ENCODE results near the gene PET117.
"Not testable (repeated sequence)": the region's sequence is repeated elsewhere in the genome, so short reads cannot be mapped to it uniquely, and the experiment has no call there.

The PET117 gene

DNA sequence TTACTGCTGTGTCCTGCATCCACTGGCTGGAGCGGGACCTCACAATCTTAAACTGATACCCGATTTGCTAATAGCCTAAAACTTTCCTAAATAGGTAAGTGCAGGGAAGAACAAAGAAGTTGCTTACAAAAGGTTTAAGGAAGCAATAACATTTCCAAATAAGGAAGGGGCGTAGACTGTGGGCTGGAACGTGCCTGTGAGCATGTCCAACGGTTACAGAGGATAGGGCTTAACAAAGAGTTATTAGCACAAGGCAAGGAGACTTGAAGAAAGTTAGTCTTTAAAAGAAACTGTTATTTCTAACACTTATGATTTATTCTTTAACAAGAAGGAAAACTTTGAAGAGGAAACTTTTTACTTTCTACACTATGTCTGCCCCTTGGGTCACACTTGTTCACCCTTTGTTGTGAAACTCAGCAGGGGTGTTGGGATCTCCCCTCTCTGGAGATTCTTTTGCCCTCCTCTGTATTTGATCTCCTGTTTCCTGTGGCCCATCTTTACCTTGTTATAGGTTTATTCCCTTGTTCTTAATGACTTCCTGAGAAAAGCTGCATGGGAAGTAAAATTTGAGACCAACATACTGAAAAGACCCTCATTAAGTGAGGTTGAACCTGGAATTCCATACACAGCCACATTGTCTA is 28.7 kb downstream of the PET117 start:
- H3K36me3 ChIP-seq (ENCODE audit: insufficient read depth, low read depth, low read length) = peaks cover 44% of the 10 kb centered on the region
- no peak overlapping the region; the same call in 1 of the 2 replicates for H3K9ac ChIP-seq (ENCODE audit: low read depth, low read length)

GRCh38 chr20:18166950-18167349 is 29.3 kb downstream of the PET117 start:
- H3K9me3 ChIP-seq (ENCODE audit: insufficient read depth, low read depth, low read length) = no peaks in the 10 kb centered on the region
- peaks cover 38% of the 10 kb centered on the region for H3K36me3 ChIP-seq (ENCODE audit: insufficient read depth, low read depth, low read length)
- H3K27ac ChIP-seq (ENCODE audit: low read length) = no peak overlapping the region
- H3K27me3 ChIP-seq (ENCODE audit: insufficient read depth, low read length) = no peaks in the 10 kb centered on the region
- no peak overlapping the region; the same call in 1 of the 2 replicates for H3K9ac ChIP-seq (ENCODE audit: low read depth, low read length)
- no peak overlapping the region for H3K4me3 ChIP-seq (ENCODE audit: low read length)
- H3K4me1 ChIP-seq (ENCODE audit: insufficient read depth, low read length) = peaks cover 14% of the 10 kb centered on the region

More for the DNA sequence above, 28.7 kb downstream of the PET117 start:
- Histone ChIP-seq H3K9me3 (ENCODE audit: insufficient read depth, low read depth, low read length) (no peaks in the 10 kb centered on the region), H3K27ac (ENCODE audit: low read length) (no peak overlapping the region), H3K4me3 (ENCODE audit: low read length) (no peak overlapping the region), H3K4me1 (ENCODE audit: insufficient read depth, low read length) (peaks cover 14% of the 10 kb centered on the region), H3K27me3 (ENCODE audit: insufficient read depth, low read length) (no peaks in the 10 kb centered on the region)

- no peak overlapping the region for H3K9ac ChIP-seq (ENCODE audit: low read depth, low read length)
- H3K9me3 ChIP-seq (ENCODE audit: insufficient read depth, low read depth, low read length) = no peaks in the 10 kb centered on the region
- no peak overlapping the region for H3K27ac ChIP-seq (ENCODE audit: low read length)
- no peaks in the 10 kb centered on the region for H3K27me3 ChIP-seq (ENCODE audit: insufficient read depth, low read length)
- no peak overlapping the region for H3K4me3 ChIP-seq (ENCODE audit: low read length)
- peaks cover 18% of the 10 kb centered on the region for H3K36me3 ChIP-seq (ENCODE audit: insufficient read depth, low read depth, low read length)
- no peaks in the 10 kb centered on the region for H3K4me1 ChIP-seq (ENCODE audit: insufficient read depth, low read length)
Observed at GRCh38 chr20:18172379-18172778, 34.7 kb downstream of the PET117 start.

DNA sequence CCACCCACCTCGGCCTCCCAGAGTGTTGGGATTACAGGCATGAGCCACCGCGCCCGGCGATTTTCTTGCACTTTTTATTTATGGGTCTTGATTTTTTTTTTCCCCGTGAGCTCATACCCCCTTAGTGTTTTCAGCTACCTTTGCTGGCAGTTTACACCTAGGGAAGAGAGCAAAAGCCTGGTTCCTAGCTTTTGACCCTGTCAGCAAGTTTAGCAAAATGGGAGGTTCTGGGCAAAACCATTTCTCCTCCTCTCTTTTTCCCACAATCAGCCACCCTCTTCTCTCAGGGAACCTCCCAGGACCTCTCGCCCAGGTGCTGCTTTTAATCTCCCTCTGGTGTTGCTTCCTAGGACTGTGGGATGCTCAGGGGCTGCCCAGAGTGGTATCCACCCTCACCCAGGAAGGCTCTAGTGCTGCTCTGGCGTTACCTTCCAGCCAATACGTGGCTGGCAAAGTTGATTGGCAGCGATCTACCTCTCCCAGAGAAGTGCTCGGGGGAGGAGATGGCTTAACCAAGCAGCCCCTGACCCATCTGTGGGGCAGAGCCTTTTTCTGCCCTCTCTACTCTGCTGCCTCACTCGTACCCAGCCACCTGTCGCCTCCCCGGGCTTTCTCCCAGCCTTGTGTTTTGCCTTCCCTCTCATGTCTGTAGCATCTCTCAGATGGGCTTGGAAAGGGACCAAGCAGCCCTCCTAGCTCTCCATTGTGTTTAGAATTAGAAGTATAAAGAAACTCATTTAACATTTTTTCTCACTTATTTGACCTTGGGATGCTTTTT is 37.4 kb downstream of the PET117 start:
- no peaks in the 10 kb centered on the region for H3K27me3 ChIP-seq (ENCODE audit: insufficient read depth, low read length)
- peaks cover 10% of the 10 kb centered on the region for H3K36me3 ChIP-seq (ENCODE audit: insufficient read depth, low read depth, low read length)
- H3K27ac ChIP-seq (ENCODE audit: low read length) = no peak overlapping the region

GRCh38 chr20:18176318-18176785 is 38.7 kb downstream of the PET117 start:
- no peak overlapping the region for H3K9ac ChIP-seq (ENCODE audit: low read depth, low read length)

More for the DNA sequence above, 37.4 kb downstream of the PET117 start:
- Histone ChIP-seq H3K9ac (ENCODE audit: low read depth, low read length) (no peak overlapping the region), H3K4me1 (ENCODE audit: insufficient read depth, low read length) (no peaks in the 10 kb centered on the region; the same call in 1 of the 2 replicates), H3K9me3 (ENCODE audit: insufficient read depth, low read depth, low read length) (peaks cover 2% of the 10 kb centered on the region; the same call in 1 of the 2 replicates), H3K4me3 (ENCODE audit: low read length) (no peak overlapping the region)

DNA sequence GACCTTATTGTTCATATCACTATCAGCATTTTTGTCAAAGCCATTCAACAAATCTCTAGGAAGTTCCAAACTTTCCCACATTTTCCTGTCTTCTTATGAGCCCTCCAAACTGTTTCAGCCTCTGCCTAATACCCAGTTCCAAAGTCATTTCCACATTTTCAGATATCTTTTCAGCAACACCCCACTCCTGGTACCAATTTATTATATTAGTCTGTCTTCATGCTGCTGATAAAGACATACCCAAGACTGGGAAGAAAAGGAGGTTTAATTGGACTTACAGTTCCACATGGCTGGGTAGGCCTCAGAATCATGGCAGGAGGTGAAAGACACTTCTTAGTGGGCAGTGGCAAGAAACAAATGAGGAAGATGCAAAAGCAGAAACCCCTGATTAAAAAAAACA is 42.7 kb downstream of the PET117 start:
- not testable (repeated sequence) for H3K27me3 ChIP-seq (ENCODE audit: insufficient read depth, low read length); H3K9me3 ChIP-seq (ENCODE audit: insufficient read depth, low read depth, low read length); H3K9ac ChIP-seq (ENCODE audit: low read depth, low read length); H3K27ac ChIP-seq (ENCODE audit: low read length); H3K4me3 ChIP-seq (ENCODE audit: low read length); H3K4me1 ChIP-seq (ENCODE audit: insufficient read depth, low read length)
- peaks cover 46% of the 10 kb centered on the region for H3K36me3 ChIP-seq (ENCODE audit: insufficient read depth, low read depth, low read length)

More at GRCh38 chr20:18176318-18176785, 38.7 kb downstream of the PET117 start:
- Histone ChIP-seq H3K27ac (ENCODE audit: low read length) (no peak overlapping the region), H3K4me3 (ENCODE audit: low read length) (no peak overlapping the region), H3K9me3 (ENCODE audit: insufficient read depth, low read depth, low read length) (peaks cover 9% of the 10 kb centered on the region), H3K4me1 (ENCODE audit: insufficient read depth, low read length) (no peaks in the 10 kb centered on the region; the same call in 1 of the 2 replicates), H3K36me3 (ENCODE audit: insufficient read depth, low read depth, low read length) (peaks cover 11% of the 10 kb centered on the region; the same call in 1 of the 2 replicates), H3K27me3 (ENCODE audit: insufficient read depth, low read length) (no peaks in the 10 kb centered on the region)

GRCh38 chr20:18180815-18181214 is 43.2 kb downstream of the PET117 start:
- Histone ChIP-seq H3K36me3 (ENCODE audit: insufficient read depth, low read depth, low read length) (peaks cover 50% of the 10 kb centered on the region), H3K9ac (ENCODE audit: low read depth, low read length) (no peak overlapping the region), H3K27me3 (ENCODE audit: insufficient read depth, low read length) (no peaks in the 10 kb centered on the region), H3K9me3 (ENCODE audit: insufficient read depth, low read depth, low read length) (peaks cover 9% of the 10 kb centered on the region), H3K4me1 (ENCODE audit: insufficient read depth, low read length) (no peaks in the 10 kb centered on the region; the same call in 1 of the 2 replicates), H3K27ac (ENCODE audit: low read length) (no peak overlapping the region), H3K4me3 (ENCODE audit: low read length) (no peak overlapping the region)

- no peaks in the 10 kb centered on the region for H3K9me3 ChIP-seq (ENCODE audit: insufficient read depth, low read depth, low read length)
- H3K4me1 ChIP-seq (ENCODE audit: insufficient read depth, low read length) = no peaks in the 10 kb centered on the region
- H3K27me3 ChIP-seq (ENCODE audit: insufficient read depth, low read length) = no peaks in the 10 kb centered on the region
- H3K36me3 ChIP-seq (ENCODE audit: insufficient read depth, low read depth, low read length) = peaks cover 70% of the 10 kb centered on the region
- H3K27ac ChIP-seq (ENCODE audit: low read length) = no peak overlapping the region
- no peak overlapping the region for H3K9ac ChIP-seq (ENCODE audit: low read depth, low read length)
- no peak overlapping the region for H3K4me3 ChIP-seq (ENCODE audit: low read length)
Observed at GRCh38 chr20:18187020-18187419, 49.4 kb downstream of the PET117 start.

GRCh38 chr20:18188434-18188833 is 50.8 kb downstream of the PET117 start:
- Histone ChIP-seq H3K36me3 (ENCODE audit: insufficient read depth, low read depth, low read length) (peaks cover 57% of the 10 kb centered on the region), H3K27me3 (ENCODE audit: insufficient read depth, low read length) (no peaks in the 10 kb centered on the region), H3K27ac (ENCODE audit: low read length) (no peak overlapping the region), H3K4me1 (ENCODE audit: insufficient read depth, low read length) (no peaks in the 10 kb centered on the region), H3K9me3 (ENCODE audit: insufficient read depth, low read depth, low read length) (no peaks in the 10 kb centered on the region), H3K9ac (ENCODE audit: low read depth, low read length) (no peak overlapping the region), H3K4me3 (ENCODE audit: low read length) (no peak overlapping the region)

DNA sequence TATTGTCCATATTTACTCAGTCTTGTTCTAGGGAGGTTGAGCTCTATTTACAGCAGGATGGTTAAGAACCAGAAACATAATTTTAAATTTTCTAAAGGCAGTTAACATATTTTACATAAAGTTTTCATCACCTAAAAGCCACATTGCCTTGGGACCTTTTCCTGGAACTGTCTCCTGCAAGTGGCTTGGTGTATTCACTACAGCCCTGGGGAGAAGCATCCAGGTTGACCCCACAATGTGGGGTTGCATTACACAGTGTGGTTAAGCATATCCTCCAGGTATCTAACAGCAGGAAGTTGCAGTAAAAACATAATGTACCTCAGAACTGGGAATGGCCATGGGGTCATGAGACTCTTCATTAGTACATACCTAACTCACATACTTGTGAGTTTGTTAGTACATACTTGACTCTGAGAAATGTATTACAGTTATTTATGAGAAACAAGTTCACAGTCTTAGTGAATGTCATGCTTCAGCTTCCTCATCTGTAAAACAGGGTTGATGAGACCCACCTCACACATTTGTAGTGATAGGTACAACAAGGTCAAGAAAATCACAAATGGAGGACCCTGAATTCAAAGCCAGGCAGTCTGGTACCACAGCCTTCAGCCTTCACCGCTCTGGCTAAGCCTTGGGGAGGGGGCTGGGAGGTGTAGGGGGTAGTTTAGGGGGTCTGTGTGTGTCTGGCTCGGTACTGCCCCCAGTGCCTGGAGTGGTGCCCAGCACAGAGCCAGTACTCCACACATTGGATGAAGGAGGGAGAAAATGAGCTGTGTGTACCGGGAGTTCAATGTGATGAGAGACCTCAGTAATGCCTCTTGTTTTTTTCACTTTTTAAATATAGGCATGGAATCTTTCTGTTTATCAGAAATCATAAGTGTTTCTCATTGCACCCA is 52.9 kb downstream of the PET117 start:
- H3K9me3 ChIP-seq (ENCODE audit: insufficient read depth, low read depth, low read length) = no peaks in the 10 kb centered on the region
- H3K4me3 ChIP-seq (ENCODE audit: low read length) = no peak overlapping the region
- H3K27me3 ChIP-seq (ENCODE audit: insufficient read depth, low read length) = no peaks in the 10 kb centered on the region
- H3K27ac ChIP-seq (ENCODE audit: low read length) = no peak overlapping the region
- peaks cover 35% of the 10 kb centered on the region for H3K36me3 ChIP-seq (ENCODE audit: insufficient read depth, low read depth, low read length)
- H3K4me1 ChIP-seq (ENCODE audit: insufficient read depth, low read length) = no peaks in the 10 kb centered on the region
- no peak overlapping the region for H3K9ac ChIP-seq (ENCODE audit: low read depth, low read length)

- Histone ChIP-seq H3K27me3 (ENCODE audit: insufficient read depth, low read length) (no peaks in the 10 kb centered on the region), H3K4me1 (ENCODE audit: insufficient read depth, low read length) (no peaks in the 10 kb centered on the region), H3K9ac (ENCODE audit: low read depth, low read length) (no peak overlapping the region), H3K27ac (ENCODE audit: low read length) (no peak overlapping the region), H3K9me3 (ENCODE audit: insufficient read depth, low read depth, low read length) (no peaks in the 10 kb centered on the region), H3K4me3 (ENCODE audit: low read length) (no peak overlapping the region), H3K36me3 (ENCODE audit: insufficient read depth, low read depth, low read length) (peaks cover 28% of the 10 kb centered on the region)
Observed at GRCh38 chr20:18191306-18191705, 53.6 kb downstream of the PET117 start.

All from iPS-20b (cell line).